ENCODE data around the gene ZNG1B.
"Not testable (repeated sequence)": the region's sequence is repeated elsewhere in the genome, so short reads cannot be mapped to it uniquely, and the experiment has no call there.

- not testable (repeated sequence) for TF ChIP-seq SIN3A (IDR thresholded peaks at IDR 0.05; ENCODE audit: borderline replicate concordance, insufficient read depth, low read depth, low read length); POLR2AphosphoS5 (IDR thresholded peaks at IDR 0.05; ENCODE audit: low read depth, low read length); CTCF (IDR thresholded peaks at IDR 0.05); REST (IDR thresholded peaks at IDR 0.05; ENCODE audit: insufficient read depth in 1 of 2, low read depth in 2 of 2, low read length in 1 of 2)
Observed at GRCh38 chr2:113511859-113512258, 74.4 kb downstream of the ZNG1B start.

Measured in Panc1 (cell line).